HuH-7.5 (cell line): ENCODE data around the gene TRAPPC6A.
"Not testable (repeated sequence)": the region's sequence is repeated elsewhere in the genome, so short reads cannot be mapped to it uniquely, and the experiment has no call there.

ENCODE experiments used
- DNase-seq: peaks from one replicate; pipeline ENCODE4 v3.0.0; 2011; ENCODE audit warnings: low spot score

TRAPPC6A gene

DNA sequence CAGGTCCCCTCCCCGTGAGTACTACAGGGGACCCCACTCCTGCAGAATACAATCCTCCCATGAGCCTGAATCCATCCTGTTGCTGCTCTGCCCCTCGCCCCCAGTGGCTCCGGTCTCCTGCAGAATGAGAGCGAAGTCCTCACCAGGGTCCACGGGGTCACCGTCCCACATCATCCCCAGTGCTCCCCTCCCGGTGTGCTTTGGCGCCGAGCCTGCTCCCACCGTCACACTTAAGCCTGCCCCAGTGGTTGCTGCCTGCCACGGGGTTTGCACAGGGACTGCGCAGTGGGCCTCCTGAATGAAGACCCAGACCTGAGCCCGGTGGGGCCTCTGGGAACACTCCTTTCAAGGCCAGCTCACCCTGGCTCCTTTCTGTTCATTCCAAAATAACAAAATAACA is 47.8 kb downstream of the TRAPPC6A start:
- DNase-seq: no peak

DNA sequence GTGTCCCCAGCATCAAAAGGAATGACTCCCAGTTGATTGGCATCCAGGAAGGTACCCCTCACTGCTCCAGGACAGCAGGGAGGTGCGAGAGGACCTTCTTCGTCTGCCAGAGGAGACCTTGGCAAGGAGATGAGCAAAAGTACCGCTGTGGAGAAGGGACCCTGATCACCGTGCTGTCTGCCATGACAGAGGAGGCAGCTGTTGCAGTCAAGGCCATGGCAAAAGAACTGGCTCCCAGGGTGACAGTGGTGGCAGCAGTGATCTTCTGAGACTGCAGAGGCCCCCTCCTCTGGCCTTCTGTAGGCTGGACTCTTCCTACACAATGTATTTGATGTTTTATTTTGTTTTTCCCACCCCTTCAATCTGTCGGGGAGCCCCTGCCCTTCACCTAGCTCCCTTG is 49.2 kb downstream of the TRAPPC6A start:
- DNase-seq: no peak

DNA sequence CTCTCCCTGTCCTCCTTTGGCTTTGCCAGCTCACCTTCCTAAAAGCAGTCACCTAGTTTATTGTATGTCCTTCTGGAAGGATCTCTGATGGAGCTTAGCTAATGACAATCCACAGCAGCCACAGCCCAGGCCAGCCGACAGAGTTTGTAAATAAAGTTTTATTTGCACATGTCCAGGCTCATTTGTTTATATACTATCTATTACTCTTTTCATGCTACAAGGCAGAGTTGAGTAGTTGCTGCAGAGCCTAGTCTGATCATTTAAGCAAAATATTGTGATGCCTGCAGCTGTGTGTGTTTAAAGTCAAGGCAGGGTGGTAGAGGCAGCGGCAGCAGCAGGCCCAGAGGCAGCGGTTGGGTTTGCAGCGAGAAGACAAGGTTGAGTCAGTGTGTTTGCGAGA is 49.9 kb downstream of the TRAPPC6A start:
- DNase-seq: no peak

DNA sequence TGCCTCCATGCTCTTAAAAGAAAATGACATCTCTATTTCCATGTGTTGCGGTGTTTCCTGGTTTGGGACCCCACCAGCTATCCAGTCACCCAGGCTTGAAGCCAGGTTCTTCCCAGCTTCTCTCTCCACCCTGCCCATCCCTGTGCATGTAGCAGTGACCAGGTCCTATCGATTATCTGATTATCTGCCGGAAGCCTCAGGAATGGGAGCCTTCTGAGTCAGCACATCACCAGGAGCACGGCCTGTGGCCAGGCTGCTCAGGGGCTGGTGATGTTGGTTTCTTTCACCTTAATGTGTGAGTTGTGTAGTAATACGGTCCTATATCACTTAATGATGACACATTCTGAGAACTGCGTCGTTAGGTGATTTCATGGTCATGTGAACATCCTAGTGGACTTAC is 51.4 kb downstream of the TRAPPC6A start:
- DNase-seq: no peak

DNA sequence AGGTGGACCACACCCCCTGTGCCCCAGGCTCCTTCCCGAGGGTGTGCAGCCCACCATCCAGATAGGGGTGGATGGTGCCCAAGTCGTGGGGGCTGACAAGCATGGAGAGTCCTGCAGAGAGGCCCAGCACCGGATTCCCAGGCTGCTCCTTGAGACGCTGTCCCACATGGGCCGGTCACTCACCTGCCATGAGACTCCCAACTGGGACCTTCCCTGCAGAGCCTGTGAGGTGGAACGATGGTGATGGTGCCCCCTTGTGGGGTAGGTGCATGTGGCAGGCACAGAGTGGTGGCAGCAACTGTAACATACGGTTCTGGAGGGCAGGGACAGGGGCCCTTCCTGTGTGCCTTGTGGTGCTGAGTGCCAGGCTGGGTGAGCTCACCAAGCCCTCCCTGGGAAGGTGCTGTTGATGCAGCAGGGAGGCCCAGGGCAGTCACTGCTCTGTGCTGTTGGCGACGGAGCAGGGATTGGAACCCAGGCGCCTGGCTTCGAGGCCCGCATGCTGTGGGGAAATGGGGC is 52.0 kb downstream of the TRAPPC6A start:
- no peak for DNase-seq

DNA sequence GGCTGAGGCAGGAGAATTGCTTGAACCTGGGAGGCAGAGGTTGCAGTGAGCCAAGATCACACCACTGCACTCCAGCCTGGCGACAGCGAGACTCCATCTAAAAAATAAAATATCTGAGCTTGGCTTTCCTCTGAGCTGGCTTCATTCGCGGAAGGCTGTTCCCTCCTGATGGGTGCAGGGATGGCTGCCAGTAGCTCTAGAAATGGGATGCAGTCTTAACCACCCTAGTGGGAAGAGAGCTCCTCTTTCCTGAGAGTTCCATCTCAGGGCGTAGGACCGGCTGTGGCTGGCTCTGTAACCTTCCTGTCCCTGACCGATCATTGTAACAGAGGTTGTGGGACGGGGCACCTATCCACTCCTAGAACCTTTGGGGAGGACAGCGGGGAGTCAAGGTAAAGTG is 52.7 kb downstream of the TRAPPC6A start:
- no peak for DNase-seq

DNA sequence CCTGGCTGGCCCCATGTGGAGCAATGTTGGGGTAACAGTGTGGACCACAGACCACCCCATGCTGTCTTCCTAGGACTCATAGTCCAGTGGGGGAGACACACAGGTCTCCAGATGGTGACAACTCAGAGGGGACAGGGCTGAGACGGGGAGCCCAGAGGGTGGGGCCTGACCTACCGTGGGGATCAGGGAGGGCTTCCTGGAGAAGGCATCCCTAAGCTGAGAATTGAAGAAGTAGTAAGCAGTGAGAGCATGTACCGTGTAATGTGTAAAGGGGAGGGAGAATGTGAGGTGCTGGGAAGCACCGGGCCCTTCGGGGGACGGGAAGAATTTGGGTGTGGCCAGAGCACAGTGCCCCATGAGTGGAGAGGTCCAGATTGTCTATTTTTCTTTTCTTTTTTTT is 54.0 kb downstream of the TRAPPC6A start:
- no peak for DNase-seq

DNA sequence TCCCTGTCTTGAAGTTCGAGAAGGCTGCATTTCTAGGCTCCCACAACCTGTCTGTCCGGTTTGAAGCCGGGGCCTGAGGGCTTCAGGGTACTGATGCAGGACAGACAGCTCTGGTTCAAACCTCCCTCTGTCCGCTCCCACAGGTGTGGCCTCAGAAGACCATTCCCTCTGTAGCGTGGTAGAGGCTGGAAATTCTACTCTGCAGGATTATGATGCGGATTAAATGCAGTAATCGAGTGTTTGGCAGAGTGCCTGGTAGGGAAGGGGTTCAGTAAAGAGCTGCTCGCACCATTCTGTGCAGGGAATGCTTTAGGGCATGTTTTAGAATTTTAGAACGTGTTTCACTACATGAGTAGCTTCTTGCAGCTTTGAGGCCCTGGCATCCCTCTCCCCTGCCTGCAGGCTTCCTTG is 54.6 kb downstream of the TRAPPC6A start:
- no peak for DNase-seq

DNA sequence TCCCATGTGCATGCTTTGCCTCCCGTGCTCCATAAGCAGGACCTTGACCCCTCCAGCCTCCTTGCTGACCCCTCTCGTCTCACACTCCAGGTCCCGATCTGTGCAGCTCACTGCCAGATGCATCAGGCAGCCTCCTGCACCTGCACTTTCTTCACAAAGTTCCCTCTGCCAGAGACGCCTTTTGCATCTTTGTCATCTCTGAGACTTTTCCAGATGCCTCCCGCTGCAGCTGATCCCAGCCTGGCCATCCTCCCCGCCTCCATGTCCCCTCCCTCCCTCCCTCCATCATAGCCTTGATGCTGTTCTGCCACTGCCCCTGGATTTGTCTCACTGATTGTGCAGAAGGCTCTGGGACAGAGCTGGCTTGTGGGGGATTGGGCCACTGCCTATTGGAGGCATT is 55.2 kb downstream of the TRAPPC6A start:
- no peak for DNase-seq

DNA sequence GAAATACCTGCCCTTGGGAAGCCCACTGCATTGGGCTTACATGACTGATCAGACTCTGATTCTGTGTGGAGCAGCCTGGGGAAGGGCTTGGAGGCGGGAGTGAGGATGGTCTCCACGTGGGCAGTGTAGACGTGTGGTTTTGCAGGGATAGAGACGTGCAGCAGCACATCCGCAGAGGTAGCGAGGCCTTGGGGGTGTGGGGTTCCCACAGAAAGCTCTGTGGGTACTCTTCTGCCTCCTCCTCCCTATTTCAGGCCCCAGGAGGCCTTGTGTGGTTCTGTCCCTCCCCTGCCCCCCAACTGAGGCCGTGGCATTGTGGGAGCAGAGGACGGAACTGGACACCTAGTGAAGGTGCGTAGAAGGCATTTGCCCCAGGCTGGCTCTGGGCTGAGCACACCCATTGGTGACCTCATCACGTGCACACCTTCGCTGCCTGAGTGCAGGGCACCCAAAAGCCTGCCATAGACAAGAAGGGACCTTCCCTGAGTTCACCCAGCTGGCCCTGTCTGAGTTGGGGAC is 56.2 kb downstream of the TRAPPC6A start:
- no peak for DNase-seq

DNA sequence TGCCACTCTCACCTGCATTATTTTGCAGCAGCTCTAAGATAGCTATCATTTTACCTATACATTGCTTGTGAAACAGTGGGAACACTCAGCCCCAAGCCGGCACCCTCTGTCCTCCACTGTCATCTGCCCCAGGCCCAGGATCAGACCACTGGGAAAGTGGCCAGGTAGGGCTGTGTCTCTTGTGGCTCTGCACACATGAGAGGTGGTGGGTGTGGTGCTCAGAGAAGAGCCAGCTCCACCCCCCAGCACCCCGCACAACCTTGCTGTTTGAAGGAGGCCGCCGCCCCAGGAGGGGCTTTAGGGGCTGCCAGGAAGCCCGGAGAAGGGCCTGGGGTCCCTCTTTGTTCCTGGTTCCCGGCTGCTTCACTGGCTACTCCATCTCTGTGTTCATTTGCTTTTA is 58.5 kb downstream of the TRAPPC6A start:
- DNase-seq: no peak

DNA sequence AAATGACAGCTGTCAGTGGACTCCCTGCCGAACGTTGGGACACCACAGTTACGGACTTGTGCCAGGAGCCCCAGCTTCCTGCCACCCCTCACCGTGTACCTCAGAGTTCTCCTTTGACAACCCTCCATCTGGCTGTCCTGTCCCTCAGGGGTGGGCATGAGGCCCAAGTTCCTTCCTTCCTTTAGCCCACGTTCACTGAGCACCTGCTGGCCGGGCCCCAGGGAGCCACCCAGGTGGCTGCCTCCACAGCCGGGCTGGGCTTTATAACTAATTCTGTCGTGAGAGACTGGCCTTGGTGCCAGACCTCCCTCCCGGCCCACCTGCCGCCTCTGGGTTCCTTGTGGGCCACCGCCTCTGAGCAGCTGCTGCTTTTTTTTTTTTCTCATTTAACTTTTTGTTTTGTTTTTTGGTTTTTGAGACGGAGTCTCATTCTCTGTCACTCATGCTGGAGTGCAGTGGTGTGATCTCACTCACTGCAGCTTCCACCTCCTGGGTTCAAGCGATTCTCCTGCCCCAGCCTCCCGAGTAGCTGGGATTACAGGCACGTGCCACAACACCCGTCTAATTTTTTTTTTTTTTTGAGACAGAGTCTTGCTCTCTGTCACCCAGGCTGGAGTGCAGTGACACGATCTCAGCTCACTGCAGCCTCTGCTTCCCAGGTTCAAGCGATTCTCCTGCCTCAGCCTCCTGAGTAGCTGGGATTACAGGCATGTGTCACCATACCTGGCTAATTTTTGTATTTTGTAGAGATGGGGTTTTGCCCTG is 59.3 kb downstream of the TRAPPC6A start:
- not testable (repeated sequence) for DNase-seq

DNA sequence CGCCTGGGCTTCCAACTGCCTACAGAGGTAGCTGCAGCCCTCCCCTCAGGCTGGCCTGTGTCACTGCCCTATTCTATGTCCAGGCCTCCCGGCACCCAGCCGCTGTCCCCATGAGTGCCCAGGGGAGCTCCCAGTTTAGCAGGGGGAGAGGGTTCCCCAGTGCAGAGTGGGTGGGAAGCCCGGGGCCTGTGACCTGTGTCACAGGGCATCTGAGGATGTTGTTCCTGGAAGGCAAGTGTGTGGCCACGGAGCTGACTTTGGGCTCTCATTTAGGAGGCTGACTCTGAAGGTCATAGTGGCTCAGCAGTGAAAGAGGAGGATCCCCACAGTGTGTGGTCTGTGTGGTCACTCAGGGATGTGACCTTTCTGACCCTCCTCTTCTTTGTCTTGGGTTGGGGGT is 59.9 kb downstream of the TRAPPC6A start:
- no peak for DNase-seq

DNA sequence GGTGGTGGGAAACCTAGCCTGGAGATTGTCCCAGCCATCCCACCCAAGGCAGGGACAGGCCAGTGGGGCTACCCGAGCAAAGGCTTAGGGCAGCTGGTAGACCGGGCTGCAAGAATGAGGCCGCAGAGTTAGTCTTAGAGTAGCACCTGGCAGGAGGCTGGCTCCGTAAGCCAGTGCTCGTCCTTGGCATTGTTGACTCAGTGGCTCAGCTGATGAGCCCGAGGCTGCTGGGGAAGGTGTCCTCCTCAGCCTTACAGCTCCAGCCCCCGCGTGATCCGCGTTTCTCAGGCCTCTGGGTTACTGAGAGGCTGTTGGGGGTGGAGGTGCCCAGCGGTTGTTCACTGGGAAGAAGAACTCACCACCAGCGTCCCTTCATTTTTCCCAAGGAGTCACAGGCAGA is 60.4 kb downstream of the TRAPPC6A start:
- DNase-seq: no peak

DNA sequence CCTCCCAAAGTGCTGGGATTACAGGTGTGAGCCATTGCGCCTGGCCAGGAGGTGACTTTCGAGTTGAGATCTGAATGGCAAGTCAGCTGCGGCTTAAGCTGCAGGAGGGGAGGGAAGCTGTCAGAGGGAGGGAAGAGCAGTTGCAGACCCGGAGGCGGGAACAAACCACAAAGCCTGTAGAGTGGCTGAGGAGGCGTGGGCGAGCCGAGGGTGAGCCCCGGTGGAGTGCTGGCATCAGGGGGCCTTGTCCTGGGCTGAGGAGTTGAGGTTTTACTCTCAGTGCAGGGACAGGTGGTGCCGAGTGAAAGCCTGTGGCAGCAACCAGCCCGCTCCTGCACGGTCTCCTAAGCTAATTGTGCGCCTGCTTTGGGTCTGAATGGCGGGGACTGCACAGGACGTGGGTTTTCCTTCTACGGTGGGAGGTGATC is 60.9 kb downstream of the TRAPPC6A start:
- no peak for DNase-seq

DNA sequence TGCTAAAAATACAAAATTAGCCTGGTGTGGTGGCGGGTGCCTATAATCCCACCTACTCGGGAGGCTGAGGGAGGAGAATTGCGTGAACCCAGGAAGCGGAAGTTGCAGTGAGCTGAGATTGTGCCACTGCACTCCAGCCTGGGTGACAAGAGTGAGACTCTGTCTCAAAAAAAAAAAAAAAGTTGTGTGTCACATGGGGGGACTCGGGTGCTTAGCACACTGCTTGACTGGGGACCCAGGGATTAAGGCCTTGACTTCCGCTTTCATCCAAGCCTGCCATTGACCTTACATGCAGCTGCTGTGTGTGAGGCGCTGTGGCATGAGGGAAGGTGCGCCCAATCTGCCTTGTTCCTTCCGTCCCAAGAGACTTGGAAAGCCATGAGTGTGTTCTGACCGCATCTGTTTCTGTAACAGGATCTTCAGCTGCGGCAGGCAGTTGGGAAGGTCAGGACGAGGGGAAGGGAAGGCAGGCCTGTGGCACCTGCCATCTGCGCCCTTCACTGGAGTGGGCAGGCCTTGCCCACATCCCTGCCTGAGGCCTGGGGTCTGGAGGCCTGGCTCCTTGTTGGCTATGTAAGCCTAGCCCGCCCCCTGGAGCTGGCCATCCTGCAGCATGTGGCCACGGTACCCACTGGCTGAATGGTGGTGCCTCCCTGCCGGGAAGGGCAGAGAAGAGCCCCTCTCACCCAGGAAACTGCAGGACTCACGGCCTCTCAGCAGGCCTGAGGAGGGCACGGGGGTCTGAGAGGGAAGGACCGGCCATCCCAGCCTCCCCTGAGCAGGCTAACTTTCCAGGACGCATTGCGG is 62.0 kb downstream of the TRAPPC6A start:
- DNase-seq: no peak

DNA sequence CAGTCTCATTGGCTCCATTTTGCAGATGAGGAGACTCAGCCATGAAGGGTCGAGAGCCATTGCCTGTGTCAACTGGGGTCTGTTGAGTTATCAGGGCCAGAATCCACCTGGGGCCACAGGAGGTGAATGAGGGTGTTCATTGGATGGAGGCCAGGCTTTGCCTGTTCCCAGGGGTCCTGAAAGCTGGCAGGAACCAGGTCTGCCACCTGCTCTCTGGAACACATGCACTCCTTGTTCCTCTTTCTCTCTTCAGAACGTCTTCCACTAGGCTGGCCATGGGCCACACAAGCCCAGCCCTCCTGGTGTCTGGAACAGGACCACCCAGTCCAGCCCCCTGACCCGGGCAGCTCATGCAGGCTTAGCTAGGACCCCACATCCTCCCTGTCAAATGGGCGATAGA is 63.9 kb downstream of the TRAPPC6A start:
- no peak for DNase-seq

DNA sequence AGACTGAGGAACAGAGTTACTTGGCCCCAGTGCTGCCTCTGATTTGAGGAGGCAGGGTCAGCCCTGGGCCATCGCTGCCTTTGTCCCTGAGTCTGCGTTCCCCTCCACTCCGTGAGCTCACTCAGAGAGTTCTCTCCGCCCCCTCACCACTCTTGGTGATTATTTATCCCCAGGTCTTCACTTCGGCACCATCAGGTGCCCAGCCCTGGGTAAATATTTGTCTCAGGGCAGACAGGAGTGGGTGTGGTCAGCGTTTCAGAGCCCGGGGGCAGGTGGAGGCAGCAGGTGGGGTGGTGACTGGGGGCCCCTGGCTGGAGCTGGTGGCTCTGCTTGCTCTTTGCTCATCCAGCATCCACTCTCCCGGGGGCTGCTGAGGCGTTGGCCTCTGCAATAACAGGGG is 64.4 kb downstream of the TRAPPC6A start:
- no peak for DNase-seq
